Endothelial cell of umbilical vein (primary cell): ENCODE data around the gene NOTCH2. TPM values are rescaled to one million over a fixed set of nuclear protein-coding genes. Genes with fewer than 3 reads are reported as not detected.

Source experiments
- BruUV-seq: library from RNA; stranded (reverse); fragments of 400-500 nt; replicated peaks from 2 replicates; lab custom pipeline; 2021; lab: Mats Ljungman, UMichigan
- CTCF ChIA-PET: fragments of 300-600, 350-600 bp; sonication (Branson Sonifier 250); formaldehyde crosslinking; loops from one replicate; lab custom pipeline; 2021; ENCODE audit warnings: antibody characterized with exemption, inconsistent platforms; lab: Charles Lee
- POLR2A ChIA-PET: fragments of 300-600, 350-600 bp; sonication (Branson Sonifier 250); formaldehyde crosslinking; loops from one replicate; lab custom pipeline; 2021; ENCODE audit warnings: antibody characterized with exemption, inconsistent platforms; lab: Charles Lee
- DNase-seq: peaks from one replicate; pipeline ENCODE4 v3.0.0-alpha.2; 2011; ENCODE audit warnings: low read depth, low spot score
- FAIRE-seq: peaks from 2 replicates; lab custom pipeline; 2011; peaks lifted over from hg19 to GRCh38; lab: Jason Lieb, UNC
- H2AFZ ChIP-seq: 2 replicates; pipeline ENCODE4 v1.6.0; 2012; ENCODE audit warnings: low read depth, low read length, control low read depth, inconsistent platforms
- H3K27ac ChIP-seq: 2 replicates; pipeline ENCODE4 v1.5.1; 2011; ENCODE audit warnings: low read depth, mild to moderate bottlenecking, control low read depth, low read length, moderate library complexity; ENCODE audit not compliant: insufficient read depth
- H3K27me3 ChIP-seq, 2 experiments: 2 replicates each; pipeline versions ENCODE4 v1.6.0 to v1.6.1; 2011; ENCODE audit warnings: low read length in 2 of 2, mixed read lengths in 1 of 2; ENCODE audit not compliant: control insufficient read depth in 2 of 2, insufficient read depth in 2 of 2
- H3K36me3 ChIP-seq, 2 experiments: 2 replicates in 1 of 2; 3 replicates in 1 of 2; pipeline ENCODE4 v1.5.1; 2011; ENCODE audit warnings: low read length in 2 of 2, mild to moderate bottlenecking in 1 of 2, moderate library complexity in 1 of 2; ENCODE audit not compliant: control insufficient read depth in 2 of 2, insufficient read depth in 2 of 2; ENCODE audit errors: extremely low read depth in 1 of 2
- H3K4me1 ChIP-seq: 3 replicates; pipeline ENCODE4 v1.5.1; 2011; ENCODE audit warnings: mild to moderate bottlenecking, low read length; ENCODE audit not compliant: control insufficient read depth, insufficient read depth; ENCODE audit errors: extremely low read depth
- H3K4me2 ChIP-seq: 2 replicates; pipeline ENCODE4 v1.6.1; 2011; ENCODE audit warnings: low read length, control low read depth, mixed read lengths; ENCODE audit not compliant: insufficient read depth
- H3K4me3 ChIP-seq, 3 experiments: fragments of 200-600 bp in 1 of 3; sonication (generic), shearing (Covaris generic) in 1 of 3; replicated peaks in 1 of 3; 2 replicates each; pipeline ENCODE4 v1.5.1; 2011 to 2016; ENCODE audit warnings: control low read depth in 3 of 3, low read length in 3 of 3, mild to moderate bottlenecking in 2 of 3, inconsistent platforms in 1 of 3, low read depth in 1 of 3, moderate library complexity in 1 of 3; ENCODE audit not compliant: insufficient read depth in 1 of 3
- H3K79me2 ChIP-seq: 2 replicates; pipeline ENCODE4 v1.6.0; 2012; ENCODE audit warnings: low read length, inconsistent platforms; ENCODE audit not compliant: control insufficient read depth, insufficient read depth
- H3K9ac ChIP-seq: replicated peaks from 2 replicates; pipeline ENCODE3; 2011; ENCODE audit warnings: low read length, control low read depth; ENCODE audit not compliant: insufficient read depth; ENCODE audit errors: extremely low read depth
- H3K9me1 ChIP-seq: replicated peaks from 3 replicates; pipeline ENCODE4 v1.6.0; 2011; ENCODE audit warnings: mild to moderate bottlenecking, low read length; ENCODE audit not compliant: control insufficient read depth, insufficient read depth; ENCODE audit errors: extremely low read depth
- H3K9me3 ChIP-seq: replicated peaks from 2 replicates; pipeline ENCODE4 v1.5.1; 2012; ENCODE audit warnings: low read length, inconsistent platforms; ENCODE audit not compliant: control insufficient read depth, insufficient read depth
- H4K20me1 ChIP-seq: replicated peaks from 2 replicates; pipeline ENCODE3; 2011; ENCODE audit warnings: mild to moderate bottlenecking, low read length; ENCODE audit not compliant: control insufficient read depth, insufficient read depth; ENCODE audit errors: extremely low read depth
- EZH2 ChIP-seq: IDR thresholded peaks from 2 replicates; pipeline ENCODE4 v1.6.1; 2012; ENCODE audit warnings: borderline replicate concordance, low read depth, mild to moderate bottlenecking, moderate library complexity, low read length, inconsistent platforms; ENCODE audit not compliant: severe bottlenecking
- FOS ChIP-seq: IDR thresholded peaks from 2 replicates; pipeline ENCODE4 v1.6.1; 2011; ENCODE audit warnings: mild to moderate bottlenecking, low read length, moderate library complexity, borderline replicate concordance; ENCODE audit not compliant: insufficient read depth
- GATA2 ChIP-seq: IDR thresholded peaks from 2 replicates; pipeline ENCODE4 v1.7.0; 2011; ENCODE audit warnings: low read depth, mild to moderate bottlenecking, moderate library complexity, mixed read lengths, low read length; ENCODE audit not compliant: insufficient read length, insufficient read depth
- JUN ChIP-seq: IDR thresholded peaks from 2 replicates; pipeline ENCODE4 v1.6.1; 2011; ENCODE audit warnings: borderline replicate concordance, low read depth; ENCODE audit not compliant: insufficient read length, insufficient read depth
- MAX ChIP-seq: IDR thresholded peaks from 2 replicates; pipeline ENCODE4 v1.6.1; 2011; ENCODE audit not compliant: insufficient read depth, insufficient read length
- MYC ChIP-seq: IDR thresholded peaks from one replicate; pipeline ENCODE4 v1.6.1; 2011; ENCODE audit warnings: mild to moderate bottlenecking, low read depth, low read length
- POLR2A ChIP-seq: IDR thresholded peaks from 2 replicates; pipeline ENCODE4 v1.6.1; 2012; ENCODE audit warnings: low read depth, mild to moderate bottlenecking, control low read depth, low read length
- POLR2AphosphoS5 ChIP-seq: IDR thresholded peaks from 2 replicates; pipeline ENCODE4 v1.6.1; 2012; ENCODE audit warnings: low read depth, mild to moderate bottlenecking, control low read depth, low read length, moderate library complexity; ENCODE audit not compliant: insufficient read depth
- dilution Hi-C: fragments of 300-500 bp; cut with MboI; formaldehyde crosslinking; loops from one replicate; pipeline ENCODE4 v1.15.0; 2019; ENCODE audit warnings: low sequenced_read_pairs; ENCODE audit not compliant: extremely low pct_ligation_motif_present
- intact Hi-C: fragments of 100-400 bp; cut with micrococcal nuclease; formaldehyde crosslinking; loops from one replicate; pipeline ENCODE4 v1.10.0; 2022
- polyA plus RNA-seq, 4 experiments: library from polyadenylated mRNA; depleted of rRNA in 3 of 4; stranded (reverse) in 3 of 4; unstranded in 1 of 4; fragments of >200 nt; gene quantifications; 2 replicates each; pipeline versions ENCODE4 v1.2.1 to v1.2.3, GENCODE V29; 2011 to 2012; ENCODE audit warnings: missing spikeins in 1 of 4
- total RNA-seq: library from RNA; stranded (reverse); gene quantifications from 2 replicates; pipeline ENCODE4 v1.2.3, GENCODE V29; 2021
- TF ChIP-seq, protein P1 (sequence below), 2 donors: IDR thresholded peaks; 1 replicate in 1 of 2; 2 replicates in 1 of 2; pipeline ENCODE4 v1.5.1; 2011; ENCODE audit warnings: low read length in 2 of 2, mild to moderate bottlenecking in 2 of 2, moderate library complexity in 2 of 2, control low read depth in 1 of 2, inconsistent platforms in 1 of 2, low read depth in 1 of 2; ENCODE audit not compliant: insufficient read depth in 1 of 2; ENCODE audit errors: extremely low read depth in 1 of 2

NOTCH2 gene
- total and polyA plus RNA-seq, 2 donors (not counting 3 experiments of a cell fraction or from before 2014, with no cell fraction given): 14.3 to 49.1 TPM

DNA sequence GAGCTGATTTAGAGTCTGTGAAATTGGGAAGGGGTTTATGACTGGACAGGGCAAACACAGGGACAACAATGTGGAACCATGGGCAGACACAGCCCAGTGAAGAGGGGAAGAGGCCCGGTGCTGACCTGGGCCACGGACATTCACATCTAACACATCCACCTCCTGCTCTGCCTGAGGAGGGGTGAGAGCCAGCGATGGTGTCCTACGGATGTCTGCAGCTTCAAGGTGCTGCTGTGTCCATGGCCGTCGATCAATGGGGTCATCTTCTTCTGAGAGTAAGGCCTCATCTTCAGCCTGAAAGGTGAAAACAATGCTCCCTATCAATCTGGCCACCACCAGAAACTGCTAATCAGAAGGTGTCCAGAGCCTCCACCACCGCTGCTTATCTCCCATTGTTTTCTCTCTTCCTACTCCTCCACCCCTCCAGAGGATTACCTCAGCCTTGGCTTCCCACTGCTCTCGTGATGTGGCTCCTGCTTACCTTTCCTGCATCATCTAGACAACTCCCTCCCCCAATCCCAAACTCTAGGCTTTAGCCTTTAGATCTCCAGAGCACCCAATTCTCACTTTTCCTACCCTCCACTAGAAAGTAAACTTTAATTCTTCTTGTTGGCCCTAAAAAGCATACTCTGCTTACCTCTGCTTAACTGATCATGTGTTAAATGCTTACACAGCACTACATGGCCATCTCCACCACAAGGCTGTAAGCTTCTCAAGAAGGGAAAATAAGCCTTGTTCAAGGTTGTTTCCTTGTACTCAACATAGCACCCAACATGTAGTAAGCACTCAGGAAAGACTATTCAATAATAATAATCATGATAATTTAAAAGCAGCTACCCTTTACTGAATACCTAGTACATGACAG is 149.1 kb downstream of the NOTCH2 start:
- Histone ChIP-seq H3K4me3 (no peak overlapping the region), H3K4me2 (no peak overlapping the region), H3K9me3 (no peaks in the 10 kb centered on the region), H3K9ac (no peak overlapping the region), H3K27ac (no peak overlapping the region), H3K4me1 (no peaks in the 10 kb centered on the region), H2AFZ (no peak overlapping the region), H3K36me3 (peaks cover 13 to 14% of the 10 kb centered on the region in 2 experiments), H4K20me1 (no peaks in the 10 kb centered on the region), H3K27me3 (no peaks in the 10 kb centered on the region), H3K9me1 (no peaks in the 10 kb centered on the region), H3K79me2 (no peaks in the 10 kb centered on the region)
- dilution Hi-C loops: no loop called here
- DNase-seq (no peak), FAIRE-seq (no peak)
- POLR2A ChIA-PET: no interaction called here
- TF ChIP-seq GATA2 (no peak), MYC (no peak), POLR2A (no peak), EZH2 (no peak), POLR2AphosphoS5 (no peak), MAX (no peak), FOS (no peak), JUN (no peak)
- TF ChIP-seq, protein P1, sequence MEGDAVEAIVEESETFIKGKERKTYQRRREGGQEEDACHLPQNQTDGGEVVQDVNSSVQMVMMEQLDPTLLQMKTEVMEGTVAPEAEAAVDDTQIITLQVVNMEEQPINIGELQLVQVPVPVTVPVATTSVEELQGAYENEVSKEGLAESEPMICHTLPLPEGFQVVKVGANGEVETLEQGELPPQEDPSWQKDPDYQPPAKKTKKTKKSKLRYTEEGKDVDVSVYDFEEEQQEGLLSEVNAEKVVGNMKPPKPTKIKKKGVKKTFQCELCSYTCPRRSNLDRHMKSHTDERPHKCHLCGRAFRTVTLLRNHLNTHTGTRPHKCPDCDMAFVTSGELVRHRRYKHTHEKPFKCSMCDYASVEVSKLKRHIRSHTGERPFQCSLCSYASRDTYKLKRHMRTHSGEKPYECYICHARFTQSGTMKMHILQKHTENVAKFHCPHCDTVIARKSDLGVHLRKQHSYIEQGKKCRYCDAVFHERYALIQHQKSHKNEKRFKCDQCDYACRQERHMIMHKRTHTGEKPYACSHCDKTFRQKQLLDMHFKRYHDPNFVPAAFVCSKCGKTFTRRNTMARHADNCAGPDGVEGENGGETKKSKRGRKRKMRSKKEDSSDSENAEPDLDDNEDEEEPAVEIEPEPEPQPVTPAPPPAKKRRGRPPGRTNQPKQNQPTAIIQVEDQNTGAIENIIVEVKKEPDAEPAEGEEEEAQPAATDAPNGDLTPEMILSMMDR (IDR thresholded peaks at IDR 0.05; ENCODE audit: extremely low read depth in 1 of 2, insufficient read depth in 1 of 2, low read depth in 1 of 2, low read length in 2 of 2): no peak
- no TSS peak for BruUV-seq
- CTCF ChIA-PET: interaction anchor here (1.0 to 1.3 kb wide), 3 partner anchors 16 to 48 kb away, joined by 3 to 5 read pairs (median 3); no protein-coding TSS in a partner anchor
- intact Hi-C loops: no loop called here
